HFF-Myc (cell line): ENCODE measurements around the gene TAS2R8.

Source experiments
- DNase-seq: peaks from one replicate; pipeline ENCODE4 v3.0.0-alpha.2; 2011; ENCODE audit warnings: low read depth; ENCODE audit errors: extremely low read depth
- H3K4me3 ChIP-seq: replicated peaks from 2 replicates; pipeline ENCODE4 v1.5.1; 2011; ENCODE audit warnings: low read depth, mild to moderate bottlenecking, control low read depth, low read length
- CTCF ChIP-seq: IDR thresholded peaks from 2 replicates; pipeline ENCODE4 v1.5.1; 2012; ENCODE audit warnings: mild to moderate bottlenecking, low read depth, low read length, control low read depth; ENCODE audit errors: missing control alignments

Gene TAS2R8

GRCh38 chr12:10759657-10760056, 47.4 kb downstream of the TAS2R8 start:
- H3K4me3 ChIP-seq, result no peak overlapping the region
- TF ChIP-seq CTCF, result no peak
- no peak for DNase-seq

GRCh38 chr12:10756194-10756593, 50.9 kb downstream of the TAS2R8 start:
- no peak for DNase-seq
- no peak for TF ChIP-seq CTCF
- no peak overlapping the region for H3K4me3 ChIP-seq
